MV-4-11 (cell line): ENCODE data around the gene ABCA3.

ENCODE experiments used
- DNase-seq: peaks from one replicate; lab custom pipeline; 2025; lab: John Stamatoyannopoulos, UW

ABCA3 gene

GRCh38 chr16:2308089-2308962, 32.2 kb downstream of the ABCA3 start:
- no peak for DNase-seq

GRCh38 chr16:2299915-2300192, 40.7 kb downstream of the ABCA3 start:
- no peak for DNase-seq

GRCh38 chr16:2299121-2299914, 41.2 kb downstream of the ABCA3 start:
- no peak for DNase-seq

GRCh38 chr16:2298621-2299020, 41.9 kb downstream of the ABCA3 start:
- no peak for DNase-seq

- no peak for DNase-seq
These were observed 43.0 kb downstream of the ABCA3 start for GRCh38 chr16:2297506-2297860.

GRCh38 chr16:2296661-2297505, 43.6 kb downstream of the ABCA3 start:
- DNase-seq, result peak; percentile 5

- DNase-seq, result peak; percentile 84
These were observed 45.3 kb downstream of the ABCA3 start for GRCh38 chr16:2295056-2295798.

GRCh38 chr16:2292221-2292620, 48.3 kb downstream of the ABCA3 start:
- DNase-seq, result no peak

GRCh38 chr16:2289282-2289681, 51.2 kb downstream of the ABCA3 start:
- no peak for DNase-seq

GRCh38 chr16:2288726-2289125, 51.8 kb downstream of the ABCA3 start:
- DNase-seq, result no peak

GRCh38 chr16:2287916-2288547, 52.5 kb downstream of the ABCA3 start:
- DNase-seq, result no peak

- no peak for DNase-seq
These were observed 54.0 kb downstream of the ABCA3 start for GRCh38 chr16:2286550-2286949.

GRCh38 chr16:2285731-2286191, 54.8 kb downstream of the ABCA3 start:
- no peak for DNase-seq

- DNase-seq, result no peak
These were observed 55.5 kb downstream of the ABCA3 start for GRCh38 chr16:2284797-2285576.

GRCh38 chr16:2284001-2284770, 56.3 kb downstream of the ABCA3 start:
- no peak for DNase-seq

GRCh38 chr16:2282866-2283555, 57.5 kb downstream of the ABCA3 start:
- no peak for DNase-seq

- DNase-seq, result no peak
These were observed 58.3 kb downstream of the ABCA3 start for GRCh38 chr16:2282262-2282661.

- no peak for DNase-seq
These were observed 59.5 kb downstream of the ABCA3 start for GRCh38 chr16:2280981-2281542.

GRCh38 chr16:2280461-2280860, 60.1 kb downstream of the ABCA3 start:
- DNase-seq, result no peak
